COLO829 (cell line): ENCODE measurements around the gene RASA3.
"Not testable (repeated sequence)": the region's sequence is repeated elsewhere in the genome, so short reads cannot be mapped to it uniquely, and the experiment has no call there.

Source experiments
- DNase-seq: peaks from one replicate; pipeline ENCODE4 v3.0.0; 2012; ENCODE audit warnings: low spot score

RASA3 gene

GRCh38 chr13:114000151-114001040 is 132.0 kb downstream of the RASA3 start:
- no peak for DNase-seq

GRCh38 chr13:113999618-113999910 is 132.9 kb downstream of the RASA3 start:
- no peak for DNase-seq

GRCh38 chr13:113998781-113999617 is 133.4 kb downstream of the RASA3 start:
- DNase-seq = no peak

- DNase-seq = no peak
Observed at GRCh38 chr13:113997845-113998751, 134.3 kb downstream of the RASA3 start.

GRCh38 chr13:113996912-113997745 is 135.3 kb downstream of the RASA3 start:
- DNase-seq = no peak

- no peak for DNase-seq
Observed at GRCh38 chr13:113996081-113996911, 136.1 kb downstream of the RASA3 start.

- no peak for DNase-seq
Observed at GRCh38 chr13:113995051-113995601, 137.3 kb downstream of the RASA3 start.

GRCh38 chr13:113992276-113993005 is 140.0 kb downstream of the RASA3 start:
- DNase-seq = no peak

GRCh38 chr13:113991676-113992179 is 140.7 kb downstream of the RASA3 start:
- DNase-seq = no peak

GRCh38 chr13:113991191-113991669 is 141.2 kb downstream of the RASA3 start:
- DNase-seq = no peak

- no peak for DNase-seq
Observed at GRCh38 chr13:113990321-113990837, 142.0 kb downstream of the RASA3 start.

- DNase-seq = no peak
Observed at GRCh38 chr13:113989585-113990300, 142.7 kb downstream of the RASA3 start.

- not testable (repeated sequence) for DNase-seq
Observed at GRCh38 chr13:113988859-113989258, 143.6 kb downstream of the RASA3 start.

- no peak for DNase-seq
Observed at GRCh38 chr13:113982296-113982661, 150.1 kb downstream of the RASA3 start.

- no peak for DNase-seq
Observed at GRCh38 chr13:113981611-113982295, 150.7 kb downstream of the RASA3 start.

GRCh38 chr13:113981194-113981605 is 151.2 kb downstream of the RASA3 start:
- DNase-seq = no peak

GRCh38 chr13:113980489-113981064 is 151.8 kb downstream of the RASA3 start:
- no peak for DNase-seq
